HL-60 (cell line): ENCODE results near the gene KIF1B.

Experiments
- POLR2AphosphoS5 ChIP-seq: IDR thresholded peaks from 2 replicates; pipeline ENCODE4 v1.6.1; 2012; ENCODE audit warnings: low read depth
- TF ChIP-seq, protein P1 (sequence below): IDR thresholded peaks from one replicate; pipeline ENCODE4 v1.5.1; 2011; ENCODE audit warnings: low read length, control low read depth, inconsistent platforms; ENCODE audit not compliant: insufficient read depth

DNA sequence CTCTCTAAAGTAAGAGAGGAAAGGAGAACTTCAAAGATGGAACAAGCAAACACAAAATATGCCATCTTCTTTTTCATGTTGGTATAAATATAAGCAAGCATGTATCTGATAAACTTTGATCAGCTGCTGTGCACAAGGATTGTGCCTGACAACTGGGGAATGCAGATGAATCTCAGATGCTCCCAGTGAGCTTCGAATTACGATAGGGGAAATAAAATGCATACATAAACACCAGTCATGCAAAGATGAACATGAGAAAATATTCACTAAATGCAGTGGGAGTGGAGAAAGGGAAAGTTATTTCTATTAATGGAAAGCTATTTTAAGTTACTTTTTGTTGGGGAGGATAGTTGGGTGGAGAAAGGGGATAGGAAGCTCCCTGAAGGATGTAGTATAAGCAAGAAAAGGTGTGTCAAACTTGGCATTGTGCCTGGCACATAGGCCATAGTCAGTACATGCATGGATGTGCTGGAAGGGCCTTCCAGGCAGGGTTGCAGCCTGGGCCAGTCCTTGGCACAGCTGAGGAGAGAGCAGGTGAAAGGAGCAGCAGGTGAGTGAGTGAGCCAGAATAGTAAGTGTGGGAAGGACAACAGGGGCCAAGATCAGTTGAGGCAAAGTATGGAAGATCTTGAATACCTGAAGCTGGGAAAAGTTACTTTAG lies 130.7 kb downstream of the KIF1B start:
- no peak for TF ChIP-seq POLR2AphosphoS5
- TF ChIP-seq, protein P1, sequence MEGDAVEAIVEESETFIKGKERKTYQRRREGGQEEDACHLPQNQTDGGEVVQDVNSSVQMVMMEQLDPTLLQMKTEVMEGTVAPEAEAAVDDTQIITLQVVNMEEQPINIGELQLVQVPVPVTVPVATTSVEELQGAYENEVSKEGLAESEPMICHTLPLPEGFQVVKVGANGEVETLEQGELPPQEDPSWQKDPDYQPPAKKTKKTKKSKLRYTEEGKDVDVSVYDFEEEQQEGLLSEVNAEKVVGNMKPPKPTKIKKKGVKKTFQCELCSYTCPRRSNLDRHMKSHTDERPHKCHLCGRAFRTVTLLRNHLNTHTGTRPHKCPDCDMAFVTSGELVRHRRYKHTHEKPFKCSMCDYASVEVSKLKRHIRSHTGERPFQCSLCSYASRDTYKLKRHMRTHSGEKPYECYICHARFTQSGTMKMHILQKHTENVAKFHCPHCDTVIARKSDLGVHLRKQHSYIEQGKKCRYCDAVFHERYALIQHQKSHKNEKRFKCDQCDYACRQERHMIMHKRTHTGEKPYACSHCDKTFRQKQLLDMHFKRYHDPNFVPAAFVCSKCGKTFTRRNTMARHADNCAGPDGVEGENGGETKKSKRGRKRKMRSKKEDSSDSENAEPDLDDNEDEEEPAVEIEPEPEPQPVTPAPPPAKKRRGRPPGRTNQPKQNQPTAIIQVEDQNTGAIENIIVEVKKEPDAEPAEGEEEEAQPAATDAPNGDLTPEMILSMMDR: no peak
